HG02870 (cell line): ENCODE measurements around the gene FALEC.

Experiments
- ATAC-seq: cut with Tn5 transposase; IDR thresholded peaks from one replicate; pipeline ENCODE4 v1.9.1; 2021; ENCODE audit warnings: mild to moderate bottlenecking, moderate library complexity; ENCODE audit not compliant: unreplicated experiment

The FALEC gene

DNA sequence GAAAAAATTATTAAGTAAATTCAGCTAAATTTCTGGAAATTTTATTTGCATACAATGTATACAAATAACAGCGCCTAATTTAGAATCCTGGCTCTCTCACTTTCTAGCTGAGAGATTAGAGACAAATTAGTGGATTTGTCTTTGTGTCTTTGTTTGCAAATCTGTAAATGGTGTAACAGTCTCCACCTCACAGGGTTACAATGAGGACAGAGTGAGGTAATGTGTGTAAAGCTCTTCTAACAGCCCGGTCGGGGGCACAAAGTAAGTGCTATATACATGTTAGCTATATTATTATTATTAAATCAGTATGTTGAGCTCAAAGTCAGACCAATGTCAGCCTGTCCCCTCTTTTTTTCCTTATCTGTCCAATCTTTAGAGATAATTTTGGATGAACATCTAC is 28.7 kb downstream of the FALEC start:
- ATAC-seq = no peak

DNA sequence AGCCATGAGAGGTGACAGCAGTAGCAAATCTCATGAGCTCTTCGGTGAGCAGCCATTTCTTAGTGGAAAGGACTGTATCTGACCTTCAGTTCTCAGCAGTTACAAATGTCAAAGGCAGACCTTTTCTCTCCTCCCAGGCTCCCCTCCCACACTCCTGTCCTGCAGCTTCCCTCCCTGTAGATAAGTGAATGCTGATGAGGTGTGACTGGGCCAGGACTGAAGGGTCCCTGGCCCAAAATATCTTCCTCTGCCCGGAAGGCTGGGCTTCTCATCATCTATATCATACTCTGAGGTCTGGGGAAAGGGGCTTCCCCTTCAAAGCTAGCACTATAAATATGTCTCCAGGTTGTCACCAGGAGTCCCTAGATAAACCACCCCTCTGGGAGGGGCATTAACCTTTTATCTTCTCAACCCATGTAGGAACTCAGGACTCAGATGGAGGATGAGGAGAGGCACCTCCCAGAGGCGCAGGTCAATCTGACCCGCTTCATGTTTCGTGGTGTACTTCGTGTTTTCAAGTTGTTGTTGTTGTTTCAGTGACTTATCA is 30.0 kb downstream of the FALEC start:
- no peak for ATAC-seq

DNA sequence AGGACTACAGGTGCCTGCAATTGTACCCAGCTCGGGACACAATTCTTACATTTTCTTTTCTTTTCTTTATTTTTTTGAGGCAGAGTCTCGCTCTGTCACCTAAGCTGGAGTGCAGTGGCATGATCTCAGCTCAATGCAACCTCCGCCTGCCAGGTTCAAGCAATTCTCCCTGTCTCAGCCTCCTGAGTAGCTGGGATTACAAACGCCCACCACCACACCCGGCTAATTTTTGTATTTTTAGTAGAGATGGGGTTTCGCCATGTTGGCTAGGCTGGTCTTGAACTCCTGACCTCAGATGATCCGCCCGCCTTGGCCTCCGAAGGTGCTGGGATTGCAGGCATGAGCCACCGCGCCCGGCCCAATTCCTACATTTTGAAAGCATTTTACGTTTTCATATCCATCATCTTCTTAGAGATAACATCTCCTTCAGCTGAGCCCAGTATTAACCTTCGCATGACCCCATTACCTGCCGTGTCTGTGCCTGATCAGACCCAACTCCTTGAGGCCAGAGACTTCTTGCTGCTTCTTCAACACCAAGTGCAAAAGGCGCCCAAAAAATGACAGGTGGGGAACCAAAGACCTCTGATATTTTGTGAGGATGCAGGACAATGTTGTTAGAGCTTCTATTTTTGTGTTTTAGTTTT is 30.9 kb downstream of the FALEC start:
- no peak for ATAC-seq

DNA sequence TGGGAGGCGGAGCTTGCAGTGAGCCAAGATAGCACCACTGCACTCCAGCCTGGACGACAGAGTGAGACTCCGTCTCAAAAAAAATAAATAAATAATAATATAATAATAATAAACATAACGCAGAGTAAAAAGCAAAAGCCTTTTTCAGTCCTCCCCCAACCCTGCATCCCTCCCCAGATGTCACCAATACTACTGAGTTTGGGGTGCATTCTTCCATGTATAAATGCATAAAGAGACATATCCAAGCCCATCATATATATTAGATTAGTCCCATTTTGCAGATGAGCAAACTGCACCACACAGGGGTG is 32.7 kb downstream of the FALEC start:
- no peak for ATAC-seq

DNA sequence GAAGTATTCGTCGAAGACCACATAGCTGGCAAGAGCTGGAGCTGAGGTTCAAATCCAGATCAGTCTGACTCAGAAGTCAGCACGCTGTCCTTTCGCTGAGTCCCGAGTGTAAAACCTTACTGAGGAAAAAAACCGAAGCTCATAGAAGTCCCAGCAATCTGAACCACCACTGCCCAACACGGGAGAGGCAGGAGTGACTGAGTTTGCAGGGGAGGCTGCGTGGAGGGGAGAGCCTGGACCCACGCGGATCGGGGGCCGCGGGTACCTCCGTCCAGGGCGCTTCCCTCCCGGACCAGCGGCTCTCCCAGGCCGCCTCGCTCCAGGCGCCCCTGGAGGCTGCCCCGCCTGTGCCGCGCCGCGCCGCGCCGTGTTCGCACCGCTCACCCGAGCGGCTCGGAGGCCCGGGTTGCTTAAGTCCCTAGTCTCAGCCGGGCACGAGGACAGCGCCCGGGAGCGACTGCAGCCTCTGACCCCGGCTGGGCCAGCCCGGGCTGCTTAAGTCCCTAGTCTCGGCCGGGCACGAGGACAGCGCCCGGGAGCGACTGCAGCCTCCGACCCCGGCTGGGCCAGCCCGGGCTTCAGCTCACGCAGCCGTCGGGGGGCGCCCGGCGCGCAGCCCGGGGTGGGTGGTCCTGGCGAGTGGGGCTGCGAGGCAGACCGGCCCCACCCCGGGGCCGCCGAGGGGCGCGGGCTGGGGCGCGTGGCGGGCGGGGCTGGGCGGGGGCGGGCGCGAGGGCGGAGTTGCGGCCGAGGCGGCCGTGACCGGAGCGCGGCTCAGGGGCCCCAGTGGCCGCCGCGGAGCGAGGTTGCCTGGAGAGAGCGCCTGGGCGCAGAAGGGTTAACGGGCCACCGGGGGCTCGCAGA is 33.3 kb downstream of the FALEC start, which contains the start of gene ADAMTSL4:
Gene ADAMTSL4 (plus strand): TSS at position 777 of the 864 bp plus-strand sequence. CDS start 2,881 bp downstream, outside the sequence.
- no peak for ATAC-seq

DNA sequence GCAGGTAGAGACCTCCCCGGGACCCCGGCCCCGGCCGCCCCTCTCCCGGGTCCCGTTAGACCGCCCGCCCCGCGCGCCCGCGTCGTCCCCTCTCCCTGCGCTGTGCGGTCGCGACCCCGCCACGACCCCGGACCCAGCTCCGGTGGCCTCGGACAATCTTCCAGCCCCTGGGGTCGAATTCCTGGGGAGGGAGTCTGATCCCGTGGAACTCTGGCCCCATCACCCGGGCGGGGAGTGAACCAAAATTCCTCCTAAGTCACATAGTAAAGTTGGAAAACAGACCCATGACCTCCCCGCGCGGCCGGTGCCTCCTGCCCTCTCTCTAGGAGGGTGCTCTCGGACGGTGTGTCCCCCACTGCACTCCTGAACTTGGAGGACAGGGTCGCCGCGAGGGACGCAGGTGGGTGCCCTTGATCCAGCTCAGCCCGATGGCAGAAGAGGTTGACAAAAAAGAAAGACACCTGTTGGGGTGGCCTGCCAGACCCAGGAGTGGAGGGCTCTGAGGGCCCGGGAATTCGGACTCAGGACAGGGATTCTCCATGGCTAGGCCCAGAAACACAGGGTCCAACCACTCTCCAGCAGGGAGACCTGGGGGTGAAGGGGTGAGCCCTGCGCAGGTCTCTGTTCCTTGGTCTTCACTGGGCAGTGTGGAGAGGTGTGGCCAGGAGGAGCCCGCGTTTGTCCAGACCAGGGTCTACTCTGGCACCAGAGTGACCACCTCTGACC is 34.1 kb downstream of the FALEC start:
- no peak for ATAC-seq

DNA sequence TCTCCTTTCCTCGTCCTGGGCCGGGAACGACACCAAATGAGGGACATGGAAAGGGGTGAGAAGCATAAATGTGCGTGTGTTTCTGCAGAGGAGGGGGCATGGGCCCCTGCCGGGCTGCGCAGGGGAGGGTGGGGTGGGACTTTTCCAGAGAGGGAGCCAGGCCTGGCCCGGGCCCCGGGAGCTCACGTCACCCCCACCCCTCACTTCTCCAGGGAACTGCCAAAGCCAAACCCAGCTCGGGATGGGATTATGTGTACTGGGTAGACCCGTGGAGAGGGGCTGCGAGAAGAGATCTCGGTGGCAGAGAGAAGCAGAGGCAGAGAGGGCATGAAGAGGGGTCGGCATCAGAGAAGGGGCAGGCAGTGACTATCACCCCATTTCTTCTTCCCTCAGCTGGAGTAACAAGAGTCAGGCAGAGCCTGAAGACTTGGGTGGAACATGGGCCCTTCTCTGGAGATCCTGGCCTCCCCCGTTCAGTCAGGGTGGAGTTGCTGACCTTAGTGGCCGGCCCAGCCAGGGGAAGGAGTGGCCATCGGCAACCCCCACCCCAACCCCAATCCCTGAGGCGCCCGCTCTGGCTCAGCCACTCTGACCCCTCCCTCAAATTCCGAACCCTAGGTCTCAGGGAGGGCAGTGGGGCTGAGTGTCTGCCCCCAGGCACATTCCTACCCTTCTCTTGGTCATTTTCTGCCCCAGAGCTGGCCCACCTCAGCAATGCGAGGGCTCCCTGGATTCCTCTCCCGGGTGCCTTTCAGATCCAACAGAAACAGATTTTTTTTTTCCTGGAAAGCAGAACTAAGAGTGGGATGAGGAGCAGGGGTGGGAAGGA is 34.9 kb downstream of the FALEC start:
- ATAC-seq = no peak

DNA sequence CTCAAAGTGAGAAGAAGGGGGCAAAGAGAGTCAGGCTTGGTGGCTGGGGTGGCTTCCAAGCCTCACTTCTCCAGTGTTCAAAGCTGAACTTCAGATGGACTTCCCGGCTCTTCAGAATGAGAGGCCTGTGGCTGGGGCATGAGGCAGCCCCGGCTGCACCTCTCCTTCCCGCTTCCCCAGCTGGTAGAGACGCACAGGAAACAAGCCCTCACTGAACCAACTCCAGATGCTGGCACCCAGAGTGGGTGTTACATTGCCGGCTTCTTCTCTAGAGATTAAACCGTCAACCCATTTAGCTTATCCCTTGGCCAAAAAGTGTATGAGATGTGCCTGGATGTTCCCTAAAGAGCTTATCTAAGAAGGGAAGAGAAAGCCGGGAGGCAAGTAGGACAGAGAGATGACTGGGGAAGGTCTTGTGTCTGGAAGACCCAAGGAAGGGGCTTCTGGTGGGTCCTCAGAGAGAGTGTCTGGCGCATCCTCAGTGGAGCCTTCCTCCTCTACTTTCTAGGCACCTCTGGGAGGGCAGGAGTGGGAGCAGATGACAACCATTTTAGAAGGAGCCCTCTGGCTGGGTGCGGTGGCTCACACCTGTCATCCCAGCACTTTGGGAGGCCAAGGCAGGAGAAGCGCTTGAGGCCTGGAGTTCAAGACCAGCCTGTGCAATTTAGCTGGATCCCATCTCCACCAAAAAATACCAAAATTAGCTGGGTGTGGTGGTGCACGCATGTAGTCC is 35.7 kb downstream of the FALEC start:
- ATAC-seq = no peak

DNA sequence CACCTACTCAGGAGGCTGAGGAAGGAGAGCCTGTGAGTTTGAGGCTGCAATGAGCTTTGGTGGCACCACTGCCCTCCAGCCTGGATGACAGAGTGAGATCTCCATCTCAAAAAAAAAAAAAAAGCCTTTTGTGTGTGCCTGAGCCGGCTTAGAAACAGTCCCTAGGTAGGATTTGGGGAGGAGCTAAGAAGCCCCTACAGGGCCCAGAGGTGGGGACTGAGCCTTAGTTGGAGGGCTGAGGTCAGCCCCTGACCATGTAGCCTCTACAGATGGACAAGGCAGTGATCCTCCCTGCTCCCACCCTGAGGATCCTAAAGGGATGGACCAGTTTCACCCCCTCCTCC is 36.2 kb downstream of the FALEC start:
- no peak for ATAC-seq

DNA sequence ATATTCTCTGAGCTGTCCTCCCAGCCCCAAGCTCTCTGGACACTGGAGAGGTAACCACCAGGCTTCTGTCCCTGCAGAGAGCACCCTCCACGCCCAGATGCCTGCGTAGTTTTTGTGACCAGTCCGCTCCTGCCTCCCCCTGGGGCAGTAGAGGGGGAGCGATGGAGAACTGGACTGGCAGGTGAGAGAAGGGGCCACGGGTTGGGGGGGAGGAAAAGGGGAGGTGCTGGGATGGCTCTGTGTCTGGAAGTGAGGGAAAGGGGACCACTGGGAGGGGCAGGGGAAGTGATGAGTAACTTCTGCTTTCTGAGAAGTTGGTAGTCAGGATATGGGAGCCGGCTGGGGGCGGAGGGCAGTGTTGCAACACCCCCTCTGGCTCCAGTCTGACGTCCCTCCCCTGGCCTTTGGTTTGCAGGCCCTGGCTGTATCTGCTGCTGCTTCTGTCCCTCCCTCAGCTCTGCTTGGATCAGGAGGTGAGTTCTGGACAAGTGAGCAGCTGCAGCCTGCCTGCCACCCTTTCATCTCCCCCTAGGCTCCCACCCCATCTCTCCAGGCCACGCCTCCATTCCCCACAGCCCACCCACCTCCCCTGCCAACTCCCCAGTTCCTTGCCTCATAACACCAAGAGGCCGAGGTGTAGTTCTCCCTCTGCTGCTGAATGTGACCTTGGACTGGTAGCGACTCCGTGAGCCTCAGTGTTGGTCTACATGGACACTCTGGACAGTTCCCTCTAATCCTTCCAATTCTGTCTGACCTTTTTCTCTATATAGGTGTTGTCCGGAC is 36.8 kb downstream of the FALEC start:
- ATAC-seq = no peak

DNA sequence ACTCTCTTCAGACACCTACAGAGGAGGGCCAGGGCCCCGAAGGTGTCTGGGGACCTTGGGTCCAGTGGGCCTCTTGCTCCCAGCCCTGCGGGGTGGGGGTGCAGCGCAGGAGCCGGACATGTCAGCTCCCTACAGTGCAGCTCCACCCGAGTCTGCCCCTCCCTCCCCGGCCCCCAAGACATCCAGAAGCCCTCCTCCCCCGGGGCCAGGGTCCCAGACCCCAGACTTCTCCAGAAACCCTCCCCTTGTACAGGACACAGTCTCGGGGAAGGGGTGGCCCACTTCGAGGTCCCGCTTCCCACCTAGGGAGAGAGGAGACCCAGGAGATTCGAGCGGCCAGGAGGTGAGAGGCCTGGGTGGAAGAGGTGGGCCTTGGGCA is 37.3 kb downstream of the FALEC start:
- ATAC-seq = no peak

DNA sequence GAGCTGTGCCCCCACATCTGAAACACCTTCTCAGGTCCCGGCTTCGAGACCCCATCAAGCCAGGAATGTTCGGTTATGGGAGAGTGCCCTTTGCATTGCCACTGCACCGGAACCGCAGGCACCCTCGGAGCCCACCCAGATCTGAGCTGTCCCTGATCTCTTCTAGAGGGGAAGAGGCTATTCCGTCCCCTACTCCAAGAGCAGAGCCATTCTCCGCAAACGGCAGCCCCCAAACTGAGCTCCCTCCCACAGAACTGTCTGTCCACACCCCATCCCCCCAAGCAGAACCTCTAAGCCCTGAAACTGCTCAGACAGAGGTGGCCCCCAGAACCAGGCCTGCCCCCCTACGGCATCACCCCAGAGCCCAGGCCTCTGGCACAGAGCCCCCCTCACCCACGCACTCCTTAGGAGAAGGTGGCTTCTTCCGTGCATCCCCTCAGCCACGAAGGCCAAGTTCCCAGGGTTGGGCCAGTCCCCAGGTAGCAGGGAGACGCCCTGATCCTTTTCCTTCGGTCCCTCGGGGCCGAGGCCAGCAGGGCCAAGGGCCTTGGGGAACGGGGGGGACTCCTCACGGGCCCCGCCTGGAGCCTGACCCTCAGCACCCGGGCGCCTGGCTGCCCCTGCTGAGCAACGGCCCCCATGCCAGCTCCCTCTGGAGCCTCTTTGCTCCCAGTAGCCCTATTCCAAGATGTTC is 38.0 kb downstream of the FALEC start:
- ATAC-seq = no peak

DNA sequence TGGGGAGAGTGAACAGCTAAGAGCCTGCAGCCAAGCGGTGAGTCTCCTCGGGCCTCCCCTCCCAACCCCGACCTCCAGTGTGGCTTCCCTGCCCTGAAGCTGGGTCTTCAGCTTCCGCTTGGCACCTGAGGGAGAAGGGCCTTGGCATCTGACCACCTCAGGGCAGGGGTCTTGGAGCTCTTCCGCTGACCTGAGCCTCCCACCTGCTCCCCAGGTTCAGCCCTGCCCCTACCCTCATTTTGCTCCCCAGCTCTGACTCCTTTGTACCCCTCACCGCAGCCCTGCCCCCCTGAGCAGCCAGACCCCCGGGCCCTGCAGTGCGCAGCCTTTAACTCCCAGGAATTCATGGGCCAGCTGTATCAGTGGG is 38.5 kb downstream of the FALEC start:
- no peak for ATAC-seq

DNA sequence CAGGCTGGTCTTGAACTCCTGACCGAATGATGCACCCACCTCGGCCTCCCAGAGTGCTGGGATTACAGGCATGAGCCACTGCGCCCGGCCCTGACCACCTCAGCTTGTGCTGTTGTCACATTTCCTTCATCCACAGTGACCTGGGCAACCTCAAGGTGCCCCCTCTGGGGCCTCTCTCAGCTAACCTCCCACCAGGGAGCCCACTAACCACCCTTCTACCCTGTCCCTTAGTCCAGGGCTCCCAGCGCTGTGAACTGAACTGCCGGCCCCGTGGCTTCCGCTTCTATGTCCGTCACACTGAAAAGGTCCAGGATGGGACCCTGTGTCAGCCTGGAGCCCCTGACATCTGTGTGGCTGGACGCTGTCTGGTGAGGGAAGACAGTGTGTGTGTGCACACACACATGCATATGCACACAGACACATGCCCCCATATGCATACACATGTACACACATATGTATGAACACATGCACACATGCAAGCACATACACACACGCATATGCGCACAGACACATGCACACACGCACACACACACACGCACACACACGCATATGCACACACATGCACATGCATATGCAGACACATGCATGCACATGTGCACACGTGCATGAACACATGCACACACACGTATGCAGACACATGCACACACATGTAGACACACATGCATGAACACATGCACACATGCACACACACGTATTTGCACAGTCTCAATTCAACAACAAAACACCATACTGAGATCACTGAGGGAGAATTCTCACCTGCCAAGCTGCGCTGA is 39.8 kb downstream of the FALEC start:
- no peak for ATAC-seq

DNA sequence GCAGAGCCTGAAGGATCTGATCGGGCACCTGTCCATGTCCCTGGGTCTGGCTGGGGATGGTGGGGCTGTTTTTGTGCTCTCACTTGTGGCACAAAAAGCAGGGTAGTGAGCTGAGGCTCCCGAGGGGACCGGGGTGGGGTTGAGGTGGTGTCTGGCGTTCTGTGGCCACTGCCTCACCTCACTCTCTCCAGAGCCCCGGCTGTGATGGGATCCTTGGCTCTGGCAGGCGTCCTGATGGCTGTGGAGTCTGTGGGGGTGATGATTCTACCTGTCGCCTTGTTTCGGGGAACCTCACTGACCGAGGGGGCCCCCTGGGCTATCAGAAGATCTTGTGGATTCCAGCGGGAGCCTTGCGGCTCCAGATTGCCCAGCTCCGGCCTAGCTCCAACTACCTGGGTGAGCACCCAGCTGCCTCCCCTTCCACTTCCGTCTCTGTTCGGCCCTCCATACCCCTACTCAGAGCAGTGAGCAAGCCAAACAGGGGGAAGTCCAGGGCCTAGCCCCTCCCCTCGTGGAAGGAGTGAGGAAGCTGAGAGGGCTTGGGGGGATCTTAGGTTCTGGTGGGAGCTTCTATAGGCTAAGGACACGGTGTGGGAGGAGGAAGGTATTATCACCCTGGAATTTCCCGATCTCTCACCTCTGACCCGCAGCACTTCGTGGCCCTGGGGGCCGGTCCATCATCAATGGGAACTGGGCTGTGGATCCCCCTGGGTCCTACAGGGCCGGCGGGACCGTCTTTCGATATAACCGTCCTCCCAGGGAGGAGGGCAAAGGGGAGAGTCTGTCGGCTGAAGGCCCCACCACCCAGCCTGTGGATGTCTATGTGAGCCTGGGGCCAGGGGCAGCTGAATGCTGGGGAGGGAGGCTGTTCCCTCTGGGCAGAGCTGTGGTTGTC is 40.7 kb downstream of the FALEC start:
- no peak for ATAC-seq

DNA sequence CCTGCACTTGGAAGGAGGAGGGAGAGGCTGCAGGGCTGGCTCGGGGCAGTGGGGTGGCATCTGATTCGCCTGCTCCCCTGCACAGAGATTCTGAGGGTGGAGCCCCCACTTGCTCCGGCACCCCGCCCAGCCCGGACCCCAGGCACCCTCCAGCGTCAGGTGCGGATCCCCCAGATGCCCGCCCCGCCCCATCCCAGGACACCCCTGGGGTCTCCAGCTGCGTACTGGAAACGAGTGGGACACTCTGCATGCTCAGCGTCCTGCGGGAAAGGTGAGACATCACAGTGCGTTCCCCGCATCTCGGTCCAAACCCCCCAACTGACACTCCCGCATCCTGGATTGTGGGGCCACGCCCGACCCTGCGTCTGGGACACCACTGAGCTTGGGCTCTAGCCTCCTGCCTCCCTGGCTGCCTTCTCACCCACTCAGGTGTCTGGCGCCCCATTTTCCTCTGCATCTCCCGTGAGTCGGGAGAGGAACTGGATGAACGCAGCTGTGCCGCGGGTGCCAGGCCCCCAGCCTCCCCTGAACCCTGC is 41.6 kb downstream of the FALEC start:
- ATAC-seq = no peak

DNA sequence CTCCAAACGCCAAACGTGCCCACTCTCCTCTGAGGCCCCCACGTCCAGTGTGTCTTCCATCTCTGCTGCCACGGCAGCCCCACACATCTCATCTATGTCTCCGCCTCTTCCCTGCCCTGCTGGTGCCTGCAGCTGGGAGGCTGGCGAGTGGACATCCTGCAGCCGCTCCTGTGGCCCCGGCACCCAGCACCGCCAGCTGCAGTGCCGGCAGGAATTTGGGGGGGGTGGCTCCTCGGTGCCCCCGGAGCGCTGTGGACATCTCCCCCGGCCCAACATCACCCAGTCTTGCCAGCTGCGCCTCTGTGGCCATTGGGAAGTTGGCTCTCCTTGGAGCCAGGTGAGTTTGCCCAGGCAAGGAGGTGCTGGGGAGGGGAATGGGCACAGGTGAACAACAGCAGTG is 42.3 kb downstream of the FALEC start:
- no peak for ATAC-seq
